A673 (cell line): ENCODE measurements around the gene APEH. TPM values are rescaled to one million over a fixed set of nuclear protein-coding genes. Genes with fewer than 3 reads are reported as not detected.
"Not testable (repeated sequence)": the region's sequence is repeated elsewhere in the genome, so short reads cannot be mapped to it uniquely, and the experiment has no call there.

ENCODE experiments used
- BruUV-seq: library from RNA; stranded (reverse); fragments of 400-500 nt; replicated peaks from 2 replicates; lab custom pipeline; 2021; lab: Mats Ljungman, UMichigan
- CTCF ChIA-PET: fragments of 300-600 bp; sonication (Branson Sonifier 250); formaldehyde crosslinking; loops from one replicate; lab custom pipeline; 2022; ENCODE audit warnings: antibody characterized with exemption; lab: Charles Lee
- POLR2A ChIA-PET: fragments of 300-600 bp; sonication (Branson Sonifier 250); formaldehyde crosslinking; loops from one replicate; lab custom pipeline; 2022; ENCODE audit warnings: antibody characterized with exemption; ENCODE audit not compliant: low non-redundant PET; lab: Charles Lee
- DNase-seq: peaks from one replicate; pipeline ENCODE4 v3.0.0-alpha.2; 2015; ENCODE audit warnings: low spot score
- H3K27ac ChIP-seq: fragments of 200-600 bp; sonication (generic); 2 replicates; pipeline ENCODE4 v1.5.1; 2016; ENCODE audit warnings: mixed run types, low read depth, mild to moderate bottlenecking, mixed read lengths, antibody characterized with exemption, low read length; ENCODE audit not compliant: poor library complexity, severe bottlenecking
- H3K27me3 ChIP-seq: fragments of 200-600 bp; sonication (generic); replicated peaks from 2 replicates; pipeline ENCODE4 v1.6.1; 2017; ENCODE audit warnings: mixed run types, low read depth, mild to moderate bottlenecking, mixed read lengths, antibody characterized with exemption, low read length; ENCODE audit not compliant: insufficient read depth, poor library complexity
- H3K36me3 ChIP-seq: fragments of 200-600 bp; sonication (generic); 2 replicates; pipeline ENCODE4 v1.6.1; 2016; ENCODE audit warnings: mixed run types, mild to moderate bottlenecking, mixed read lengths, antibody characterized with exemption, low read length; ENCODE audit not compliant: insufficient read depth, poor library complexity, severe bottlenecking
- H3K4me1 ChIP-seq: fragments of 200-600 bp; sonication (generic); 2 replicates; pipeline ENCODE4 v1.6.1; 2017; ENCODE audit warnings: mixed run types, mild to moderate bottlenecking, mixed read lengths, antibody characterized with exemption, low read length; ENCODE audit not compliant: insufficient read depth, poor library complexity, severe bottlenecking
- H3K4me3 ChIP-seq: fragments of 200-600 bp; sonication (generic); 2 replicates; pipeline ENCODE4 v1.5.1; 2016; ENCODE audit warnings: low read depth, mixed run types, mild to moderate bottlenecking, mixed read lengths, low read length; ENCODE audit not compliant: poor library complexity, severe bottlenecking
- H3K9me3 ChIP-seq: fragments of 200-600 bp; sonication (generic); 2 replicates; pipeline ENCODE4 v1.6.1; 2016; ENCODE audit warnings: mixed run types, low read depth, mild to moderate bottlenecking, mixed read lengths, antibody characterized with exemption, low read length; ENCODE audit not compliant: poor library complexity, severe bottlenecking
- EZH2 ChIP-seq: fragments of 200-600 bp; sonication (generic); IDR thresholded peaks from 2 replicates; pipeline ENCODE4 v1.6.1; 2017; ENCODE audit warnings: borderline replicate concordance, low read depth, mild to moderate bottlenecking, mixed read lengths, antibody characterized with exemption, low read length; ENCODE audit not compliant: poor library complexity, severe bottlenecking
- intact Hi-C: fragments of 100-400 bp; cut with micrococcal nuclease; formaldehyde crosslinking; loops from one replicate; pipeline ENCODE4 v1.10.0; 2022; ENCODE audit not compliant: unreplicated experiment
- total RNA-seq: library from RNA; stranded (reverse); gene quantifications from 2 replicates; pipeline ENCODE4 v1.2.3, GENCODE V29; 2021
- TF ChIP-seq, protein P1 (sequence below): fragments of 300-800, 200-600 bp; sonication (generic); conservative IDR thresholded peaks from 2 replicates; pipeline ENCODE4 v1.5.1; 2017; ENCODE audit warnings: low read depth, mild to moderate bottlenecking, antibody characterized with exemption, low read length, moderate library complexity, mixed read lengths

APEH gene
- total RNA-seq, 1 experiment from 2014 or later: 64.9 TPM

GRCh38 chr3:49681543-49681942 is 7.4 kb downstream of the APEH start:
- H3K27me3 ChIP-seq: no peaks in the 10 kb centered on the region
- intact Hi-C loops: no loop called here
- POLR2A ChIA-PET: no interaction called here
- no peak for DNase-seq
- H3K4me3 ChIP-seq: no peak overlapping the region
- H3K27ac ChIP-seq: no peak overlapping the region
- no TSS peak for BruUV-seq
- TF ChIP-seq, protein P1, sequence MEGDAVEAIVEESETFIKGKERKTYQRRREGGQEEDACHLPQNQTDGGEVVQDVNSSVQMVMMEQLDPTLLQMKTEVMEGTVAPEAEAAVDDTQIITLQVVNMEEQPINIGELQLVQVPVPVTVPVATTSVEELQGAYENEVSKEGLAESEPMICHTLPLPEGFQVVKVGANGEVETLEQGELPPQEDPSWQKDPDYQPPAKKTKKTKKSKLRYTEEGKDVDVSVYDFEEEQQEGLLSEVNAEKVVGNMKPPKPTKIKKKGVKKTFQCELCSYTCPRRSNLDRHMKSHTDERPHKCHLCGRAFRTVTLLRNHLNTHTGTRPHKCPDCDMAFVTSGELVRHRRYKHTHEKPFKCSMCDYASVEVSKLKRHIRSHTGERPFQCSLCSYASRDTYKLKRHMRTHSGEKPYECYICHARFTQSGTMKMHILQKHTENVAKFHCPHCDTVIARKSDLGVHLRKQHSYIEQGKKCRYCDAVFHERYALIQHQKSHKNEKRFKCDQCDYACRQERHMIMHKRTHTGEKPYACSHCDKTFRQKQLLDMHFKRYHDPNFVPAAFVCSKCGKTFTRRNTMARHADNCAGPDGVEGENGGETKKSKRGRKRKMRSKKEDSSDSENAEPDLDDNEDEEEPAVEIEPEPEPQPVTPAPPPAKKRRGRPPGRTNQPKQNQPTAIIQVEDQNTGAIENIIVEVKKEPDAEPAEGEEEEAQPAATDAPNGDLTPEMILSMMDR: no peak
- no peak for TF ChIP-seq EZH2
- H3K4me1 ChIP-seq: no peaks in the 10 kb centered on the region
- no peaks in the 10 kb centered on the region for H3K36me3 ChIP-seq
- CTCF ChIA-PET: no interaction called here
- no peaks in the 10 kb centered on the region for H3K9me3 ChIP-seq

- Histone ChIP-seq H3K27ac (no peak overlapping the region), H3K4me3 (no peak overlapping the region), H3K9me3 (no peaks in the 10 kb centered on the region), H3K27me3 (no peaks in the 10 kb centered on the region), H3K36me3 (no peaks in the 10 kb centered on the region), H3K4me1 (no peaks in the 10 kb centered on the region)
- TSS peak; percentile 25 for BruUV-seq
- intact Hi-C loops: no loop called here
- TF ChIP-seq, protein P1: no peak
- no peak for TF ChIP-seq EZH2
- POLR2A ChIA-PET: no interaction called here
- DNase-seq: no peak
- CTCF ChIA-PET: no interaction called here
These were observed 9.0 kb downstream of the APEH start for GRCh38 chr3:49683162-49683561.

- BruUV-seq, intact Hi-C loops, H3K27me3 ChIP-seq, H3K4me1 ChIP-seq, H3K9me3 ChIP-seq, DNase-seq, H3K4me3 ChIP-seq, POLR2A ChIA-PET, CTCF ChIA-PET, H3K36me3 ChIP-seq, H3K27ac ChIP-seq: not testable (repeated sequence)
These were observed 10.3 kb downstream of the APEH start for GRCh38 chr3:49684453-49684852.

- H3K4me1 ChIP-seq, H3K27ac ChIP-seq, POLR2A ChIA-PET, DNase-seq, H3K27me3 ChIP-seq, CTCF ChIA-PET, H3K9me3 ChIP-seq, H3K4me3 ChIP-seq, intact Hi-C loops, BruUV-seq, H3K36me3 ChIP-seq: not testable (repeated sequence)
These were observed 11.0 kb downstream of the APEH start for GRCh38 chr3:49685103-49685502.

- BruUV-seq, POLR2A ChIA-PET, intact Hi-C loops, H3K9me3 ChIP-seq, H3K4me3 ChIP-seq, DNase-seq, H3K27ac ChIP-seq, H3K27me3 ChIP-seq, CTCF ChIA-PET, H3K4me1 ChIP-seq, H3K36me3 ChIP-seq: not testable (repeated sequence)
These were observed 11.7 kb downstream of the APEH start for GRCh38 chr3:49685846-49686245.

GRCh38 chr3:49686346-49686745 is 12.2 kb downstream of the APEH start:
- BruUV-seq, POLR2A ChIA-PET, H3K27ac ChIP-seq, H3K27me3 ChIP-seq, H3K9me3 ChIP-seq, H3K4me1 ChIP-seq, intact Hi-C loops, H3K36me3 ChIP-seq, CTCF ChIA-PET, DNase-seq: not testable (repeated sequence)
- H3K4me3 ChIP-seq: peak overlapping the region; percentile 12
